T1000 (cell line): Measurements from ENCODE around the gene DOCK11.

Source experiments
- DNase-seq: peaks from one replicate; lab custom pipeline; 2025; ENCODE audit warnings: mixed read lengths; lab: John Stamatoyannopoulos, UW

DOCK11 gene

GRCh38 chrX:118630848-118631247 is 135.2 kb downstream of the DOCK11 start:
- no peak for DNase-seq

- DNase-seq, result no peak
Measured at GRCh38 chrX:118631586-118631985, 136.0 kb downstream of the DOCK11 start.

GRCh38 chrX:118632862-118633261 is 137.2 kb downstream of the DOCK11 start:
- DNase-seq, result no peak

GRCh38 chrX:118633530-118633929 is 137.9 kb downstream of the DOCK11 start:
- no peak for DNase-seq

- no peak for DNase-seq
Measured at GRCh38 chrX:118634336-118634735, 138.7 kb downstream of the DOCK11 start.

- no peak for DNase-seq
Measured at GRCh38 chrX:118637997-118638396, 142.4 kb downstream of the DOCK11 start.

- DNase-seq, result no peak
Measured at GRCh38 chrX:118644378-118644777, 148.8 kb downstream of the DOCK11 start.

GRCh38 chrX:118652717-118653116 is 157.1 kb downstream of the DOCK11 start:
- DNase-seq, result no peak

- DNase-seq, result no peak
Measured at GRCh38 chrX:118654331-118654730, 158.7 kb downstream of the DOCK11 start.

- DNase-seq, result no peak
Measured at GRCh38 chrX:118655561-118656246, 160.1 kb downstream of the DOCK11 start.

- DNase-seq, result no peak
Measured at GRCh38 chrX:118657413-118657812, 161.8 kb downstream of the DOCK11 start.

GRCh38 chrX:118660085-118660484 is 164.5 kb downstream of the DOCK11 start:
- DNase-seq, result no peak

- no peak for DNase-seq
Measured at GRCh38 chrX:118665204-118665603, 169.6 kb downstream of the DOCK11 start.

GRCh38 chrX:118666521-118666920 is 170.9 kb downstream of the DOCK11 start:
- DNase-seq, result no peak

GRCh38 chrX:118669435-118669834 is 173.8 kb downstream of the DOCK11 start:
- DNase-seq, result no peak

GRCh38 chrX:118675326-118675965 is 179.8 kb downstream of the DOCK11 start:
- DNase-seq, result no peak

- DNase-seq, result no peak
Measured at GRCh38 chrX:118675966-118676349, 180.3 kb downstream of the DOCK11 start.

- DNase-seq, result no peak
Measured at GRCh38 chrX:118677318-118677717, 181.7 kb downstream of the DOCK11 start.

GRCh38 chrX:118679290-118679689 is 183.7 kb downstream of the DOCK11 start:
- DNase-seq, result no peak

- DNase-seq, result no peak
Measured at GRCh38 chrX:118682258-118683014, 186.8 kb downstream of the DOCK11 start.

- no peak for DNase-seq
Measured at GRCh38 chrX:118685393-118685792, 189.8 kb downstream of the DOCK11 start.

GRCh38 chrX:118688935-118689334 is 193.3 kb downstream of the DOCK11 start:
- no peak for DNase-seq

- DNase-seq, result no peak
Measured at GRCh38 chrX:118693843-118694242, 198.2 kb downstream of the DOCK11 start.
